SK-N-SH (cell line): ENCODE measurements around the gene TP53TG3F.
"Not testable (repeated sequence)": the region's sequence is repeated elsewhere in the genome, so short reads cannot be mapped to it uniquely, and the experiment has no call there.

ENCODE experiments used
- MXI1 ChIP-seq: IDR thresholded peaks from 2 replicates; pipeline ENCODE4 v1.6.1; 2012; ENCODE audit warnings: mild to moderate bottlenecking, low read depth, low read length, improper control_type of control experiment
- TF ChIP-seq, protein P1 (sequence below): fragments of 200-600 bp; sonication (generic); IDR thresholded peaks from 2 replicates; pipeline ENCODE4 v1.6.1; 2017; ENCODE audit warnings: antibody characterized with exemption, mild to moderate bottlenecking, moderate library complexity

DNA sequence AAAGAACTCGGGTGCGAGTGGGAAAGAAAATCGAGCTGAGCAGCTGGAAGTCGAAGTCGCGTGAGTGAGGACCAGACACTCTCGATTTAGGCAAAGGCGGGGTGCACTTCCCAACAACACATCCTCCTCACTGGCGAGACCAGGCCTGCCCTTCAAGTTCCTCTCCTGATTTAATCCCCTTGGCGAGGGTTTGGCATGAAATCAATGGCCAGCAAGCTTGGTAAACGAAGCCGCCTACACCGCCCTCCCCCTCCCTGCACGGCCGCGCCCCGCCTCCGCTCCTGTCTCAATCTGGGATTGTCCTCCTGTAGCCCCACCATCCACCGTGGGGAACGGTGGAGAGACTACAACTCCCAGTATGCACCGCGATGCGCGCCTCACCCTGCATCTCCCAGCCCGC, at the start of gene TP53TG3F:
- TF ChIP-seq, protein P1, sequence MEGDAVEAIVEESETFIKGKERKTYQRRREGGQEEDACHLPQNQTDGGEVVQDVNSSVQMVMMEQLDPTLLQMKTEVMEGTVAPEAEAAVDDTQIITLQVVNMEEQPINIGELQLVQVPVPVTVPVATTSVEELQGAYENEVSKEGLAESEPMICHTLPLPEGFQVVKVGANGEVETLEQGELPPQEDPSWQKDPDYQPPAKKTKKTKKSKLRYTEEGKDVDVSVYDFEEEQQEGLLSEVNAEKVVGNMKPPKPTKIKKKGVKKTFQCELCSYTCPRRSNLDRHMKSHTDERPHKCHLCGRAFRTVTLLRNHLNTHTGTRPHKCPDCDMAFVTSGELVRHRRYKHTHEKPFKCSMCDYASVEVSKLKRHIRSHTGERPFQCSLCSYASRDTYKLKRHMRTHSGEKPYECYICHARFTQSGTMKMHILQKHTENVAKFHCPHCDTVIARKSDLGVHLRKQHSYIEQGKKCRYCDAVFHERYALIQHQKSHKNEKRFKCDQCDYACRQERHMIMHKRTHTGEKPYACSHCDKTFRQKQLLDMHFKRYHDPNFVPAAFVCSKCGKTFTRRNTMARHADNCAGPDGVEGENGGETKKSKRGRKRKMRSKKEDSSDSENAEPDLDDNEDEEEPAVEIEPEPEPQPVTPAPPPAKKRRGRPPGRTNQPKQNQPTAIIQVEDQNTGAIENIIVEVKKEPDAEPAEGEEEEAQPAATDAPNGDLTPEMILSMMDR, result not testable (repeated sequence)
- TF ChIP-seq MXI1, result not testable (repeated sequence)
